GM12878 (cell line): Measurements from ENCODE around the gene TNIP2.
A peak's percentile ranks its signal among the peaks of the same experiment; 100 is the strongest.

Source experiments
- CTCF ChIP-seq, 3 experiments: IDR thresholded peaks in 2 of 3; conservative IDR thresholded peaks in 1 of 3; 2 replicates each; pipeline ENCODE4 v1.5.1; 2011; ENCODE audit warnings: low read depth in 3 of 3, low read length in 3 of 3, mild to moderate bottlenecking in 3 of 3, control low read depth in 2 of 3, moderate library complexity in 2 of 3, inconsistent platforms in 1 of 3, mixed read lengths in 1 of 3; ENCODE audit not compliant: control insufficient read depth in 2 of 3, insufficient read depth in 1 of 3; ENCODE audit errors: extremely low read depth in 1 of 3
- E2F4 ChIP-seq: IDR thresholded peaks from 2 replicates; pipeline ENCODE4 v1.6.1; 2012; ENCODE audit warnings: low read depth, low read length, improper control_type of control experiment
- EZH2 ChIP-seq: IDR thresholded peaks from 2 replicates; pipeline ENCODE4 v1.6.1; 2012; ENCODE audit warnings: low read depth, mild to moderate bottlenecking, control low read depth, inconsistent platforms, low read length, borderline replicate concordance; ENCODE audit not compliant: control insufficient read depth
- FOXM1 ChIP-seq: IDR thresholded peaks from 2 replicates; pipeline ENCODE4 v1.6.1; 2012; ENCODE audit warnings: low read depth, mild to moderate bottlenecking, inconsistent platforms, low read length, moderate library complexity
- JUND ChIP-seq: IDR thresholded peaks from 2 replicates; pipeline ENCODE4 v1.6.1; 2012; ENCODE audit warnings: low read depth, mild to moderate bottlenecking, low read length, improper control_type of control experiment, moderate library complexity
- POLR2A ChIP-seq: IDR thresholded peaks from 2 replicates; pipeline ENCODE4 v1.6.1; 2011; ENCODE audit warnings: low read depth, mild to moderate bottlenecking, low read length
- POLR2AphosphoS5 ChIP-seq: IDR thresholded peaks from 2 replicates; pipeline ENCODE4 v1.6.1; 2011; ENCODE audit warnings: mild to moderate bottlenecking, low read length, inconsistent platforms
- RCOR1 ChIP-seq: conservative IDR thresholded peaks from 2 replicates; pipeline ENCODE4 v1.6.1; 2012; ENCODE audit warnings: low read depth, low read length, improper control_type of control experiment

- peak; percentile 13 to 49 (median 27); a peak in 3 of 6 replicates for TF ChIP-seq CTCF (IDR thresholded peaks at IDR 0.05 in 2 of 3, conservative IDR thresholded peaks at IDR 0.05 in 1 of 3; ENCODE audit: control insufficient read depth in 2 of 3, extremely low read depth in 1 of 3, insufficient read depth in 1 of 3, low read depth in 3 of 3, low read length in 3 of 3)
- no peak for TF ChIP-seq E2F4
- peak; percentile 55; the same call in 1 of the 2 replicates for TF ChIP-seq POLR2AphosphoS5
- peak; percentile 95 for TF ChIP-seq FOXM1
- no peak for TF ChIP-seq JUND
- TF ChIP-seq RCOR1 = 0 out of 2 replicates have a peak, but pooled peaks have one; percentile 58
- TF ChIP-seq EZH2 = no peak
- peak; percentile 41; the same call in 1 of the 2 replicates for TF ChIP-seq POLR2A
Observed at GRCh38 chr4:2696423-2696822, 59.7 kb downstream of the TNIP2 start.
